Hematopoietic multipotent progenitor cell treated with erythropoietin and hydrocortisone succinate and interleukin-3 and kit ligand, for 4 days (in vitro differentiated cells): ENCODE data around the gene PRODH2.
"Not testable (repeated sequence)": the region's sequence is repeated elsewhere in the genome, so short reads cannot be mapped to it uniquely, and the experiment has no call there.

ENCODE experiments used
- DNase-seq: peaks from one replicate; pipeline ENCODE4 v3.0.0-alpha.2; 2015

The PRODH2 gene

DNA sequence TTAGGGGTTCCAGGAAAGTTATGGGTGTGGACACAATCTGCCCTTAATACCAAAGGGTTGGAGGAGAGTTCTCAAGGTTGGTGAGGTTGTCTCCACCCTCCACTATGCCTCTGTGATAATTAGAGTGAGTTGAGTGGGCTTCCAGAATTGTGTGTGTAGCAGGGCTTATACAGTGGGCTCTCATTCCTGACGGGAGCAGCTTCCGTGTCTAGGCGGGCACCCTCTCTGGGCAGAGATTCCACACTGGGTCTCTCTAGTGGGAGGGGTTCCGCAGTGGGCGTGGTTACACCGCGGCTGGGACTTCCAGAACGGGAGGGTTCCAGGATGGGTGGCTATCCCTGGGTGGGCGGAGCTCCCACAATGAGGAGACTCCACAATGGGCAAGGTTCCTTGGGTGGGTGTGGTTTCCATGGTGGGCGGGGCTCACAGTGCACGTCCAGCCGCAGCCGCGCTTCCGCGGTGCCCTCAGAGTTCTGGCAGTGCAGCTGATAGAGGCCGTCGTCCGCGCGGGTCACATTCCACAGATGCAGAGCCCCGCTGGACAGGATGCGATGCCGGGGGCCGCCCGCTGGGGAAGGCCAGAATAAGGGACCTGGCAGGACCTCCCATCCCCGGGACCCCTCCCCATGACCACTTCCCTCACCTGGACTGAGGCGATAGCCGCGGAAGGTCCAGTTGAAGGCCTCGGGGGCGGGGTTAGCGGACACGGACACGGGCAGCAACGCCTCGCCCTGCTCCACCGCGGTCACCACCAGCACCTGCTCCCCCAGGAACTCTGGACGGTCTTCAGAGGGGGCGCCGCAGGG lies 31.2 kb upstream of the PRODH2 start:
- peak; percentile 66 for DNase-seq

DNA sequence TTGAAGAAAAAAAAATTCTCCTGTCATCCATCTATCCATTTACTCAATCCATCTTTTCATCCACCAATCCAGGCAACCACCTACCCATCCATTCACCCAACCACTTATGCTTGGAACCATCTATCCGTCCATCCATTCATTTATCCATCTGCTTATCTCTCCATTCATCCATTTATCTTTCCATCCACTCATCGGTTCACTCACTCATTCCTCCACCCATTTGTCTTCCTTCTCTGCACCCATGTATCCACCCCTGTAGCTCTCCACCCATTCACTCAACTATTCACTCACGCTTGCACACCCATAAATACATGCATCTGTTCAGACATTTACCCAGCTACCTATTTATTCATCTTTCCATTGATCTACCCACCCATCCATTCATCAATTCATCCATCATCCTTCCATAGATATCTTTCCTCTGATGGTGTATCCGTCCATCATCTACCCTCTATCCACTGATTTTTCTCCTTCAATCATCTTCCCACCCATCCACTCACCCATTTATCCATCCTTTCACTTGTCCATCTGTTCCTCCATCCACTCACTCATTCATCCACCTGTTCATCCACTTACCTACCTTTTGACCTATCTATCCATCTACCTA lies 30.1 kb upstream of the PRODH2 start:
- no peak for DNase-seq

DNA sequence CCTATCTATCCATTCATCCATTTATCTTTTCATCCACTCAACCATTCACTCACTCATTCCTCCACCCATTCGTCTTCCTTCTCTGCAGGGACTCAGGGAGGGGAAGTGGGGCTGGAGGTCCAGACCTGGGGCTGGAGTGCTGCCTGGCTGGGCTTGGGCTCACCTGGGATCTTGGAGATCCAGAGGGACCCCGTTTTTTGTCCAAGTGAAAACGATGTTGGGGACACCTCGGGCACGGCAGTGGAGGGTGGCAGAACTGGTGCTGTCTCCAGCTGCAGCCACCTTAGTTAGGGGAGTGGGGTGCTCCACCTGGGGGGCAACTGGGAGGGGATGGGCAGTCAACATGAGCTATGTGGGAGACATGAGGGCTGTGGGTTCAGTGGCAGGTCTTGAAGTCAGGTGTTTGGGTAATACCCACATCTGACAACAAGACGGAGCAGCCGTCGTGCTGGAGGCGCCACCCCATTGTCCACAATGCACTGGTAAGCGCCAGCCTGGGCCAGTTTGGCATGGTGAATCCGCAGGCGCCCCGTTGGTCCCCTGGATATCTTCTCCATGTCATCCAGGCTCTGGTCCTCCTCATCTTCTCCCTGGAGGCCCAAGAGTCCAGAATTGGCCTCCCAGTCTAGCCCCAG lies 29.4 kb upstream of the PRODH2 start:
- DNase-seq = no peak

DNA sequence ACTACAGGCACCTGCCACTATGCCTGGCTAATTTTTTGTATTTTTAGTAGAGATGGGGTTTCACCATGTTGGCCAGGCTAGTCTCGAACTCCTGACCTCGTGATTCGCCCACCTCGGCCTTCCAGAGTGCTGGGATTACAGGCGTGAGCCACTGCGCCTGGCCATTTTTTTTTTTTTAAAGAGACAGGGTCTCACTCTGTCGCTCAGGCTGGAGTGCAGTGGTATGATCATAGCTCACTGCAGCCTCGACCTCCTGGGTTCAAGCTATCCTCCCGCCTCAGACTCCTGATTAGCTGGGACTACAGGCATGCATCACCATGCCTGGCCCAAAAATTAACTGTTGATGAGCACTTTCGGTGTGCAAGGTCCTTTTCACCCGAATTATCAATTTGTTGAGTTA lies 23.5 kb upstream of the PRODH2 start:
- DNase-seq = not testable (repeated sequence)

DNA sequence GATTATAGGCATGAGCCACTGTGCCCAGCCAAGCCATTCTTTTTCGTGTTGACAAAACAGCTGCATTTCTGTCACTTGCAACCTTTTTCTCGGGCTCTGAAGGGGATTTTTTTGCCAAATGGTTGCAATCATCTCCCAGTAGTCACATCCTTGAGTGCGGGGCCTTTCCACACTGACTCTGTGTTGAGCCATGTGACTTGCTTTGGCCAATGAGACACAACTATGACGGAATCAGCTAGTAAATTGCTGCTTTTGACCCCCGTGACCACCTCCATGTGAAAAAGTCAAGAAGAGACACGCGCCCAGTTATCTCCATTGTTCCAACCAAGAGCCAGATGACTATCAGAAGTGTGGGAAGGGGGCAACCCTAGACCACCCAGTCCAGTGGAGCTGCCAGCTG lies 21.3 kb upstream of the PRODH2 start:
- no peak for DNase-seq

DNA sequence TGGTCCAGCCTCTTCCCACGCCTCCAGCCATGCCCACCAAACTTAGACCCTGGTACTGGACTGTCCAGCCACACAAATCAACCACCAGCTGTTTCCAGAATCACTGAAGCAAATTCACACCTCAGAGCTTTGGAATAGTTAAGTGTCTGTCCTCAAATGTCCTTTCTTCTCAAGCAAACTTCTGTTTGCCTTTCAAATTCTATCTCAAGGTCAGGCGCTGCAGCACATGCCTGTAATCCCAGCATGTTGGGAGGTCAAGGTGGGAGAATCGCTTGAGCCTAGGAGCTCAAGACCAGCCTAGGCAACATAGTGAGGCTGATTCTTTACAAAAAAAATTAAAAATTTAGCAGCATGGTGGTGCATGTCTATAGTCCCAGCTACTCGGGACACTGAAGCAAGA lies 19.4 kb upstream of the PRODH2 start:
- no peak for DNase-seq

DNA sequence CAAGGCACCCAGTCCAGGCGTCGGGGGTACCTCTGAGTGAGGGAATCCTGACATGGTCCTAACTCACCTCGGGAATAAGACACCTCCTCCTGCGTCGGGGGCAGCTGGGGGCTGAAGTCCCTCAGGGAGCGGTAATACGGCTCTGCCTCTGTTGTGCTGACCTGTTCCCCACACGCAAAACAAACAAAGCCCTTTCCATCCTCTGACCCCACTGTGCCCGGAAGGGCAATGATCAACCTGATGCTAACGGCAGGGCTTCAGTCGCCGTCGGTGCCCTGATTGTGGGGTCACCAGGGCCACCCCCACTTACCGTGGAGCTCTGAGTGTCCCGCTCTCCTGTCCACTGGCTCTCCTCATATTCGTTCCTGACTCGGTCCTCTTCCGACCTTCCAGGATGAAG lies 18.3 kb upstream of the PRODH2 start:
- no peak for DNase-seq

DNA sequence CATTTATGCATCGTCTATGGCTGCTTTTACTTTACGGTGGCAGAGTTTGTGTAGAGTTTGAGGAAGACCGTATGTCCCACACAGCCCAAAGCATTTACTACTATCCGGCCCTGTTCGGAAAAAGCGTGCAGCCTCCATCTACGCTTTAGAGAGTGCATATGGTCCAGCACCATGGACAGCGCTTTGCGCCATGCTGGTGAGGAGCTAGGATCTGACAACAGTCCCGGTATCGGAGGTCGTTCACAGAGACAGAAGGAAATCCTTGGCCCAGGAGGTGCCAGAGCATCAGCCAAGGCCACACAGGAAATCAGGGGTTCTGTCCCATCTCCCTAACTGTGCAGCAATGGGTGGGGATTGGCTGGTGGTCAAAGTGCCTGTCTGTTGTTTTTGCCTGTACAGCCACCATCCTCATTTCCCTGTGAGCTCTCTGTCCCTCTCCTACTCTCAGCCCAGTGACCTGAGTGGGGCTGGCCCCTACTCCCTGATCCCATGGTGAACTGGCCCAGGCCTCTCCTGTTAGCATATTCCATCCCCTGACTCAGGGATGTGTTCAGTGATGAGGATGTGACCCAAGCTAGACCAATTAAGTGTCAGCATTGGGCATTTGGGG lies 16.2 kb upstream of the PRODH2 start:
- peak; percentile 84 for DNase-seq

DNA sequence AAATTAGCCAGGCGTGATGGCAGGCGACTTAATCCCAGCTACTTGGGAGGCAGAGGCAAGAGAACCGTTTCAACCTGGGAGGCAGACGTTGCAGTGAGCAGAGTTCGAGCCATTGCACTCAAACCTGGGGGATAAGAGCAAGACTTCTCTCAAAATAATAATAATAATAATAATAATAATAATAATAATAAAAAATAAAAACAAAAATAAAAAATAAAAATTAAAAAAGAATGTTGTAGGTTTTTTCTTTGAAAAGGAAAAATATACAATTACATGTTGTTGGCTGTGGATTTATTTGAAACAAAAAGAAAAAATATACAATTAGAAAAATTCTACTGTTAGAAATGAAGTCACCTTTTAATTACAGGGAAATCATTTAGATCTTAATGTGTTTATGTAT lies 11.5 kb upstream of the PRODH2 start:
- DNase-seq = no peak

DNA sequence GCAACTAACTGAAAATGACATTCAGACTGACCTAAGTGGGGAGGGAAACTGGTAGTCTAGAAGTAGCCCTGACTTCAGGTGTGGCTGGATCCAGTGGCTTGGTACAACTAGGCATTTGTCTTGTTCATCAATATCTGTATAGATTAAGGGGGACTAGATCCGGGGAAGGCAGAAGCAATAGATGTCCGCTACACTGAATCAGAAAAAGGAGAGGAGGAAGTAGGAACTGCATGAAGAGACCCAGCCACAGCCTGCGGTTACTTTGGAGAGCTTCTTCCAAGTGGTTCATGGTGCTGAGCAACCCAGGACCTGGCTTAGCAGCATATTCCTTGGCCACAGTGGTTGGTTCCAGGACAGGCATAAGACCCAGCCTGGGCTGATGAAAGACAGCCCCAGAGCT lies 9.9 kb upstream of the PRODH2 start:
- peak; percentile 48 for DNase-seq

DNA sequence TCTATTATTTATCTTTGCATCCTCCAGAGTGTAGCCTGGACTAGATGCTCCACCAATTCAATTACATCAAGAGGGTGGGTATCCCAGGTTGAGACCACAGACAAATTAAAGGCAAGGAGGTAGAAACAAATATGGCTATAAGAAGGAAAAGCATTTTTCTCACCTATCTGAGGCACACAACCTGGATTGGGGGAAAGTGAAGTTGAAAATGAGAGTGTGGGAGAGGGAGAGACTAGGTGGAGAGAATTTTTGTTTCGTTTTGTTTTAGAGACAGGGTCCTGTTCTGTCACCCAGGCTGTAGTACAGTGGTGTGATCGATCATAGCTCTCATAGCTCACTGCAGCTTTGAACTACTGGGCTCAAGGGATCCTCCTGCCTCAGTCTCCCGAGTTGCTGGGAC lies 5.8 kb upstream of the PRODH2 start:
- no peak for DNase-seq

DNA sequence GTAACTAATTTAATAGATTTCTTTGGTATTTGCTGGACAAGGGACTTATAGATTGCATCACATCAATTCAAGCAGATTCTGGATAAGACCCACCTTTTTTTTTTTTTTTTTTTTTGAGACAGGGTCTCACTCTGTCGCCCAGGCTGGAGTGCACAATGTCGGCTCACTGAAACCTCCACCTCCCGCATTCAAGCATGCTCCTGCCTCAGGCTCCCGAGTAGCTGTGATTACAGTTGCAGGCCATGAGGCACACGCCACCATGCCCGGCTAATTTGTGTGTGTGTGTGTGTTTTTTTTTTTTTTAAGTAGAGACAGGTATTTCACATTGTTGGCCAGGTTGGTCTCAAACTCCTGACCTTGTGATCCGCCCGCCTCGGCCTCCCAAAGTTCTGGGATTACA lies 4.2 kb upstream of the PRODH2 start:
- no peak for DNase-seq

DNA sequence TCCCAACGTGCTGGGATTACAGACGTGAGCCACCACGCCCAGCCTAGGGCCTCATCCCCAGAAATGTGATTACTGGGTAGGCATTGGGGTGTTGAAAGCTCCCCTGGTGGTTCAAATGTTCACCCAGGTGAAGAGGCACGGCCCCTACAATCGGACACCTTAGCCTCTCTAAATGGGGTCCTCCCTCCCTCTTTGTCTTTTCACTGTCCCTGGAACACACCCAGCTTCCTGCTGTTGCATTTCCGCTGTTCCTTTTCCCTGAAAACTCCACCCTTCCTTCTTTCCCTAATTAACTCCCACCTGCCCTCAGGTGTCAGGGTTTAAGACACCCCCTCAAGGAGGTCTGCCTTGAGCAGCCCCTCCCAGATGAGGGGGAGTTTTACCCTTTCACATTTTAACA lies 3.6 kb upstream of the PRODH2 start:
- DNase-seq = no peak

DNA sequence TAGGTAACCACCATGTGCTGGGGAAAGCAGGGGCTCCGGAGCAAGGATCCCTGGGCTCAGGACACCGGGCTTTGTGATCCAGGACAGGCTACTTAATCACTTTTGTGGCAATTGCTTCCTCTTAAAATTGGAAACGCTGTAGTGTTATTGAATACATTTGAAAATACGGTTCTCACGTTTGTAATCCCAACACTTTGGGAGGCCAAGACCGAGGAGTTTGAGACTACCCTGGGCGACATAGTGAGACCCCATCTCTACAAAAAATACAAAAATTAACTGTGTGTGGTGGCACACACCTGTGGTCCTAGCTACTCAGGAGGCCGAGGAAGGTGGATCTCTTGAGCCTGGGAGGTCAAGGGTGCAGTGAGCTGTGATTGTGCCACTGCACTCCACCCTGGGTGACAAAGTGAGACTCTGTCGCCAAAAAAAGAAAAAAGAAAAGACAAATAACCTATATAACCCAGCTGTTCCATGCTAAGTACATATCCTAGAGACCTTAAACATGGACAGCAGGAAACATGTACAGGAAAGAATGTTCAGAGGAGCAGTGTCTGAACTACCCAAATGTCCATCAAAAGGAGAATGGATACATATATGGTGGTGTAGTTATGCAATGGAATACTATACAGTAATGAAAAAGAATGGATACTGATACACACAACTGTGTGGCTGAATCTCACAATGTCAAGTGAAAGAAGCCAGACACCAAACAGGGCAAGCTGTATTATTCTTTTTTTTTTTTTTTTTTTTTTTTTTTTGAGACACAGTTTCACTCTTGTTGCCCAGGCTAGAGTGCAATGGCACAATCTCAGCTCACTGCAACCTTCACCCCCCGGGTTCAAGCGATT lies 622 bp upstream of the PRODH2 start:
- no peak for DNase-seq

DNA sequence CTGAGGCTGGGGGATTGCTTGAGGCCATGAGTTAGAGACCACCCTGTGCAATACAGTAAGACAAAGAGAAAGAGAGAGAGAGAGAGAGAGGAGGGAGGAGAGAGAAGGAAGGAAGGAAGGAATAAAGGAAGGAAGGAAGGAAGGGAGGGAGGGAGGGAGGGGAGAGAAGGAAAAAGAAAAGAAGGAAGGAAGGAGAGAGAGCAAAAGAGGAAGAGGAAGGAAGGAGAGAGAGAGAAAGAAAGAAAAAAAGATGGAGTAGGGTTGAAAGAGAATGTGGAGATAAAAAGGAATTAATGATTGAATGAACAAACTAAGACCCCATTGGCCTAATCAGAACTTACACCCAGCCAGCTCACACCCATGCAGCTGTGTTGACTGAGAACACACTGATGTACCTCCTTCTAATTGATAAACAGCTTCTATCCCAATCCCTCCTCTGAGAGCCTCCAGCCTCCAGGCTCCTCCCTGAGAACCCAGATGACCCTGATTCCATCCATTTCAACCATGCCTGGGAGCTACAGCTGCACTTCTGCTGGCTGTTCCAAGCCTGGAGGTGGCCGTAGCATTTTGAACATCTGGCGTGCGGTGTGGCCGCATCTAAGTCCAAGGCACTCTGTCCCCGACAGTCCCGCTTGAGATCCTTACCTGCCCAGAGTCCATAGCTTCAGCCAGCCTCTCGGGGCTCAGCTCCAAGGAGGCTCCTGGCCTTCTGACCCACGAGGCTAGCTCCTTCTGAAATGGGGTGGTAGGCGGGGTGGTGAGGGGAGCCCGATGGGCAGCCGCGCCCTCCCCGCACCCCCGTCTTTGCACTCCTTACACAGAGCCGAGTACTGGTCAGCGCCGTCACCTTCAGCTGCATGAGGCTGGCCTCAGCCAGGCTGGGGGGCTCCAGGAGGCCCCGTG lies 1.1 kb downstream of the PRODH2 start:
- no peak for DNase-seq

DNA sequence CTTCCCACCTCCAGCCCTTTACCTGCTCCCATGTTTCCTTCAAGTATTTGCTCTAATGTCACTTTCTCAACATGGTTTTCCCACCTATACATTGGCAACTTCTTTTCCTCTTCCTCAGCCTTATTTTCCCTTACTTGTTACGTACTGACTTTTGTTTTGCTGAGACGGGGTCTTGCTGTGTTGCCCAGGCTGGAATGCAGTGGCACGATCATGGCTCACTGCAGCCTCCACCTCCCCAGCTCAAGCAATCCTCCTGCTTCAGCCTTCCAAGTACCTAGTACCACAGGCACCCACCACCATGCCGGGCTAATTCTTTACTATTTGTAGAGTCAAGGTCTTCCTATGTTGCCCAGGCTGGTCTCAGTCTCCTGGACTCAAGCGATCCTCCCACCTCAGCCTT lies 5.0 kb downstream of the PRODH2 start:
- DNase-seq = no peak

DNA sequence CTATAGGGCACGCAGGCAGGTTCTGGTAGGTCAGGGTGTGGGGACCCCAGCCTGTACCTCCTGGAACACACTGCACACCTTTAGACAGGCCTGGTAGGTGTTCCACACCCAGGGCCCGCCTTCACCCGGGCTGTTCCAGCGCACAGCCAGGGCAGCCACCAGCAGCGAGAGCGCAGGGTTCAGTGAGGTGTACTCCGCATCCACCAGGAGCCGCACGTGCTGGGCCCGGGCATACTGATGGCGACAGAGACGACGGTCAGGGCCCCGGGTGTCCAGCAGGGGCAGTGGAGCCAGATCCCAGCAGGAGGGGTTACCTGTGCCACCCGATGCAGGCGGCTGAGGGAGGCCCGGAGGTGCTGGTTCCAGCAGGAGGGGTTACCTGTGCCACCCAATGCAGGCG lies 6.0 kb downstream of the PRODH2 start:
- no peak for DNase-seq

DNA sequence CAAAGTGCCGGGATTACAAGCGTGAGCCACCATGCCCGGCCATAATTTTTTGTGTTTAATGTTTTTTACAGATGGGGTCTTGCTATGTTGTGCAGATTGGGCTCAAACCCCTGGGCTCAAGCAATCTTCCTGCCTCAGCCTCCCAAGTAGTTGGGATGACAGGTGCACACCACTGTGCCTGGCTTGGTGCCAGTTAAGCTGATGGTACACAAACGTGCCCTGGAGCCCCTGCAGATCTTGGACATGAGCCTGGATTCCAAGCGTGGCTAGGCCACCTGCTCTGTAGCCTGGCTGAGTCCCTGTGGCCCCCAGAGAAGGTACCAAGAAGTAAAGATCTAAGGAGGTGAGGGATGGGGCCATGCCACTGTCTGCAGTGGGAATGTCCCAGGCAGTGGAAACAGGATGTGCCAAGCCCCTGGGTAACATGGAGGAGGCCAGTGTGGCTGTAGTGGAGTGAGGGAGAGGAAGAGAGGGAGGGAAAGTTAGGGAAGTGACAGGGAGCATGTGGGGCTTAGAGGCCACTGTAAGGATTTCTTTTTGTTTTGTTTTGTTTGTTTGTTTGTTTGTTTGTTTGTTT lies 7.0 kb downstream of the PRODH2 start:
- DNase-seq = no peak

DNA sequence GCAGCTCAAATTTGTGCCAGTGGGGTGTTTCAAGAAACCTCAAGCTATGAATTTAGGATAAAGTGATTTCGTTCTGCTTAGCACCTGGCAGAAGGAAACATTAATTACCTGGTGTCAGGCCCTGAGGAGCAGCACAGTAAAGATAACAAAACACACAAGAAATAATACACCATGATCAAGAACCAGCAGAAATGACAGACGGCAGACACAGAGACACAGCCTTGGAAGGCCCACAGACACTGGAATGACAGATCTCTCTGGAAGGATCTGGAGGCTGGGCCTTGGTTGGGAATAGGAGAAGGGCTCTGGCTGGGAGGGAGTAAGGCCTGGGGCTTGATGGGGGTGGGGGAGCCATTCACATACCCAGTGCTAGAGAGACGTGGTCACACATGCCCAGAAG lies 10.8 kb downstream of the PRODH2 start:
- no peak for DNase-seq

DNA sequence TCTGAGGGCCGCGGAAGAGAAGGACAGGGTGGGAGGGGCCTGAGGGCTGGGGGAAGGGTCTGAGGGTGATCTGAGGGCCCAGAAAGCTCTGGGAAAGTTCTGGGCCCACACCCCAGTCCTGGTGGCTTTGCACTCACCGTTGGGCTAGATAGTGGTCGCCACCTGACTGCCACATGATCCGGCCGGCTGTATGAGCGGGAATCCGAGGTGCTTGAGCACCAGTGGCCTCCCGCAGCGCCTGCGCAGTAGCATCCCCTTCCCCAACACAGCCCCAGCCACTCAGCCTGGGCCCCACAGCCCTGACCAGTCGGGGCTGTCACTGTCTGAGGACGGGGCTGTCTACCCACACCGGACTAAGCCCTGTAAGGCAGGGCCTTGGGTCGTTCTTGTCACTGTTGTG lies 15.0 kb downstream of the PRODH2 start:
- DNase-seq = peak; percentile 60
